HepG2 (cell line): ENCODE data around the gene OGFR. TPM values are rescaled to one million over a fixed set of nuclear protein-coding genes. Genes with fewer than 3 reads are reported as not detected.

ENCODE experiments used
- AGO2 ChIP-seq: fragments of 200-400 bp; formaldehyde crosslinking; optimal IDR thresholded peaks from 2 replicates; pipeline ENCODE3; 2017; ENCODE audit warnings: mild to moderate bottlenecking, low read depth, low read length, moderate library complexity
- CREB3 ChIP-seq: sonication (generic); formaldehyde crosslinking; IDR thresholded peaks from 2 replicates; pipeline ENCODE4 v1.5.0; 2020; ENCODE audit warnings: missing genetic modification reagents
- NKX3-1 ChIP-seq: sonication (generic); formaldehyde crosslinking; IDR thresholded peaks from 2 replicates; pipeline ENCODE4 v1.5.0; 2020; ENCODE audit warnings: missing genetic modification reagents
- PCBP1 ChIP-seq: fragments of 200-400 bp; formaldehyde crosslinking; IDR thresholded peaks from 2 replicates; pipeline ENCODE4 v1.6.1; 2017; ENCODE audit warnings: mild to moderate bottlenecking, low read depth, low read length, borderline replicate concordance
- PRDM15 ChIP-seq: sonication (generic); formaldehyde crosslinking; IDR thresholded peaks from 2 replicates; pipeline ENCODE4 v1.4.0; 2020; ENCODE audit warnings: missing genetic modification reagents
- RXRA ChIP-seq: sonication (generic); formaldehyde crosslinking; IDR thresholded peaks from 2 replicates; pipeline ENCODE4 v1.5.1; 2020; ENCODE audit warnings: missing genetic modification reagents
- SMARCC2 ChIP-seq: fragments of 450-650 bp; IDR thresholded peaks from 2 replicates; pipeline ENCODE4 v1.6.1; 2017; ENCODE audit warnings: antibody characterized with exemption, mild to moderate bottlenecking
- SRSF4 ChIP-seq: fragments of 200-400 bp; formaldehyde crosslinking; IDR thresholded peaks from one replicate; pipeline ENCODE4 v1.6.1; 2018; ENCODE audit warnings: mild to moderate bottlenecking, low read depth, low read length, moderate library complexity; ENCODE audit not compliant: poor library complexity, severe bottlenecking
- TEAD2 ChIP-seq: sonication (generic); formaldehyde crosslinking; IDR thresholded peaks from 2 replicates; pipeline ENCODE4 v1.9.0; 2021; ENCODE audit warnings: missing genetic modification reagents
- ZBTB8A ChIP-seq: sonication (generic); formaldehyde crosslinking; IDR thresholded peaks from 2 replicates; pipeline ENCODE4 v1.4.0; 2020; ENCODE audit warnings: mild to moderate bottlenecking, low read depth, missing genetic modification reagents, borderline replicate concordance
- ZNF790 ChIP-seq: sonication (generic); formaldehyde crosslinking; IDR thresholded peaks from 2 replicates; pipeline ENCODE4 v1.8.0; 2022; ENCODE audit warnings: missing genetic modification reagents, mild to moderate bottlenecking, borderline replicate concordance
- polyA plus RNA-seq, 8 experiments: library from polyadenylated mRNA; depleted of rRNA in 3 of 8; stranded (reverse) in 7 of 8; unstranded in 1 of 8; fragments of >200 nt; fragmentation: Illumina TruSeq in 4 of 8; extraction: Trizol in 4 of 8; gene quantifications; 2 replicates each; pipeline versions ENCODE4 v1.2.1 to v1.2.3, GENCODE V29; 2011 to 2016; ENCODE audit warnings: low read depth in 4 of 8, missing spikeins in 1 of 8, mixed read lengths in 1 of 8; ENCODE audit not compliant: insufficient read depth in 1 of 8
- total RNA-seq, 5 experiments: library from RNA; depleted of rRNA; stranded (reverse); fragments of >200 nt; fragmentation: Illumina TruSeq; extraction: Trizol; gene quantifications; 2 replicates each; pipeline ENCODE4 v1.2.3, GENCODE V29; 2016; ENCODE audit warnings: low read depth in 1 of 5
- TF ChIP-seq, protein P1 (sequence below): sonication (generic); formaldehyde crosslinking; IDR thresholded peaks from 2 replicates; pipeline ENCODE4 v1.5.1; 2020; ENCODE audit warnings: missing genetic modification reagents, mild to moderate bottlenecking, borderline replicate concordance
- TF ChIP-seq, protein P2 (sequence below): sonication (generic); formaldehyde crosslinking; conservative IDR thresholded peaks from 2 replicates; pipeline ENCODE4 v1.4.0; 2020; ENCODE audit warnings: missing genetic modification reagents
- TF ChIP-seq, protein P3 (sequence below): sonication (generic); formaldehyde crosslinking; IDR thresholded peaks from 2 replicates; pipeline ENCODE4 v1.5.1; 2020; ENCODE audit warnings: missing genetic modification reagents, mild to moderate bottlenecking, borderline replicate concordance
- TF ChIP-seq, protein P4 (sequence below): sonication (generic); formaldehyde crosslinking; IDR thresholded peaks from 2 replicates; pipeline ENCODE4 v1.8.1; 2023; ENCODE audit warnings: mild to moderate bottlenecking, missing genetic modification reagents

The OGFR gene
- total and polyA plus RNA-seq, 2 of the 13 experiments (the other 11 are each of a cell fraction or from before 2014, with no cell fraction given) = 47.7 to 81.8 TPM

GRCh38 chr20:62861726-62862336 is 57.2 kb downstream of the OGFR start, which contains the start of gene TCFL5 (continued):
- TF ChIP-seq PCBP1 = no peak
- TF ChIP-seq TEAD2 = peak; percentile 92
- peak; percentile 95 for TF ChIP-seq CREB3 (CRISPR knock-in tag)
- TF ChIP-seq, protein P1, sequence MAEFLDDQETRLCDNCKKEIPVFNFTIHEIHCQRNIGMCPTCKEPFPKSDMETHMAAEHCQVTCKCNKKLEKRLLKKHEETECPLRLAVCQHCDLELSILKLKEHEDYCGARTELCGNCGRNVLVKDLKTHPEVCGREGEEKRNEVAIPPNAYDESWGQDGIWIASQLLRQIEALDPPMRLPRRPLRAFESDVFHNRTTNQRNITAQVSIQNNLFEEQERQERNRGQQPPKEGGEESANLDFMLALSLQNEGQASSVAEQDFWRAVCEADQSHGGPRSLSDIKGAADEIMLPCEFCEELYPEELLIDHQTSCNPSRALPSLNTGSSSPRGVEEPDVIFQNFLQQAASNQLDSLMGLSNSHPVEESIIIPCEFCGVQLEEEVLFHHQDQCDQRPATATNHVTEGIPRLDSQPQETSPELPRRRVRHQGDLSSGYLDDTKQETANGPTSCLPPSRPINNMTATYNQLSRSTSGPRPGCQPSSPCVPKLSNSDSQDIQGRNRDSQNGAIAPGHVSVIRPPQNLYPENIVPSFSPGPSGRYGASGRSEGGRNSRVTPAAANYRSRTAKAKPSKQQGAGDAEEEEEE (CRISPR knock-in tag) = no peak; the same call in 1 of the 2 replicates
- TF ChIP-seq, protein P2, sequence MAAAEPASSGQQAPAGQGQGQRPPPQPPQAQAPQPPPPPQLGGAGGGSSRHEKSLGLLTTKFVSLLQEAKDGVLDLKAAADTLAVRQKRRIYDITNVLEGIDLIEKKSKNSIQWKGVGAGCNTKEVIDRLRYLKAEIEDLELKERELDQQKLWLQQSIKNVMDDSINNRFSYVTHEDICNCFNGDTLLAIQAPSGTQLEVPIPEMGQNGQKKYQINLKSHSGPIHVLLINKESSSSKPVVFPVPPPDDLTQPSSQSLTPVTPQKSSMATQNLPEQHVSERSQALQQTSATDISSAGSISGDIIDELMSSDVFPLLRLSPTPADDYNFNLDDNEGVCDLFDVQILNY (CRISPR knock-in tag) = no peak
- no peak for TF ChIP-seq SMARCC2
- peak; percentile 89 for TF ChIP-seq RXRA (CRISPR knock-in tag)
- TF ChIP-seq, protein P3, sequence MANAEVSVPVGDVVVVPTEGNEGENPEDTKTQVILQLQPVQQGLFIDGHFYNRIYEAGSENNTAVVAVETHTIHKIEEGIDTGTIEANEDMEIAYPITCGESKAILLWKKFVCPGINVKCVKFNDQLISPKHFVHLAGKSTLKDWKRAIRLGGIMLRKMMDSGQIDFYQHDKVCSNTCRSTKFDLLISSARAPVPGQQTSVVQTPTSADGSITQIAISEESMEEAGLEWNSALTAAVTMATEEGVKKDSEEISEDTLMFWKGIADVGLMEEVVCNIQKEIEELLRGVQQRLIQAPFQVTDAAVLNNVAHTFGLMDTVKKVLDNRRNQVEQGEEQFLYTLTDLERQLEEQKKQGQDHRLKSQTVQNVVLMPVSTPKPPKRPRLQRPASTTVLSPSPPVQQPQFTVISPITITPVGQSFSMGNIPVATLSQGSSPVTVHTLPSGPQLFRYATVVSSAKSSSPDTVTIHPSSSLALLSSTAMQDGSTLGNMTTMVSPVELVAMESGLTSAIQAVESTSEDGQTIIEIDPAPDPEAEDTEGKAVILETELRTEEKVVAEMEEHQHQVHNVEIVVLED (CRISPR knock-in tag) = peak; percentile 98
- peak; percentile 96 for TF ChIP-seq NKX3-1 (CRISPR knock-in tag)
- TF ChIP-seq, protein P4, sequence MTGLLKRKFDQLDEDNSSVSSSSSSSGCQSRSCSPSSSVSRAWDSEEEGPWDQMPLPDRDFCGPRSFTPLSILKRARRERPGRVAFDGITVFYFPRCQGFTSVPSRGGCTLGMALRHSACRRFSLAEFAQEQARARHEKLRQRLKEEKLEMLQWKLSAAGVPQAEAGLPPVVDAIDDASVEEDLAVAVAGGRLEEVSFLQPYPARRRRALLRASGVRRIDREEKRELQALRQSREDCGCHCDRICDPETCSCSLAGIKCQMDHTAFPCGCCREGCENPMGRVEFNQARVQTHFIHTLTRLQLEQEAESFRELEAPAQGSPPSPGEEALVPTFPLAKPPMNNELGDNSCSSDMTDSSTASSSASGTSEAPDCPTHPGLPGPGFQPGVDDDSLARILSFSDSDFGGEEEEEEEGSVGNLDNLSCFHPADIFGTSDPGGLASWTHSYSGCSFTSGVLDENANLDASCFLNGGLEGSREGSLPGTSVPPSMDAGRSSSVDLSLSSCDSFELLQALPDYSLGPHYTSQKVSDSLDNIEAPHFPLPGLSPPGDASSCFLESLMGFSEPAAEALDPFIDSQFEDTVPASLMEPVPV (CRISPR knock-in tag) = peak; percentile 96
- peak; percentile 48; the same call in 1 of the 2 replicates for TF ChIP-seq PRDM15 (CRISPR knock-in tag)
- TF ChIP-seq ZNF790 (CRISPR knock-in tag) = 0 out of 2 replicates have a peak, but pooled peaks have one; percentile 22
- TF ChIP-seq SRSF4 = no peak
- no peak for TF ChIP-seq AGO2
- TF ChIP-seq ZBTB8A (CRISPR knock-in tag) = no peak
